ENCODE measurements around the gene COL7A1.

Gene COL7A1

DNA sequence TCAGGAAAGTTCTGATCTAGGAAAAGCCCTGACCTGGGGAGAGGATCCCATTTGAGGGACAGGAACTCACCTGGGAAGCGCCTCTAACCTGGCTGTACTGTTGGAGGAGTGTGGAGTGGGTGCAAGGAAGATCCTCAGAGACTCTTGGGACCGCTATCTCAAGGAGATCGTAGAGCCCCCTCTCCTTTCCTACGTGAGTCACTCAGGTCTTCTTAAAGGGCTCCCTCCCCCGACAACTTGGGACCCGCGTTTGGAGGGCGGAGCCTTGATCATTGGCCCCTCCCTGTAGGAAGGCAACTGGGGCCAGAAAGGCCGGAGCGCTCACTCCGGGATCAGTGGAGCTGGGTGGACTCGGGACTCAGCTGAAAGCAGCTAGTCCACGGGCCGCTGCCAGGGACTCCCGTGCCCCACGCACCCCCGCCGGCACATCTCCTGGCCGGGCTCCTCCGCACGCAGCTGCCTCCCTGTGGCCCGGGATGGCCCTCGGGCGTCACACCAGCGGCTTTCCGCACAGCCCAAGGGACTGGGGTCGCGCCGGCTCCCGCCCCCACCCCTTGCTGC is 39.6 kb upstream of the COL7A1 start:
- H2BK12ac ChIP-seq (ENCODE audit: low read length in 2 of 2): peak overlapping the region in 1 of 2 experiments; percentile 86
- peak overlapping the region; percentile 51 to 90 for H3K4ac ChIP-seq (ENCODE audit: low read depth in 1 of 2, low read length in 2 of 2)
- H3K27me3 ChIP-seq (ENCODE audit: control insufficient read depth in 1 of 2, insufficient read depth in 1 of 2, low read length in 2 of 2): peaks cover 0 to 3% of the 10 kb centered on the region in 2 experiments
- H4K8ac ChIP-seq (ENCODE audit: low read length): peak overlapping the region; percentile 75
- H3K4me2 ChIP-seq (ENCODE audit: low read length, poor library complexity, severe bottlenecking): peak overlapping the region; percentile 76
- H2AFZ ChIP-seq (ENCODE audit: low read depth, low read length): peak overlapping the region; percentile 72
- peaks cover 38 to 48% of the 10 kb centered on the region in 2 experiments for H3K36me3 ChIP-seq (ENCODE audit: control insufficient read depth in 1 of 2, insufficient read depth in 2 of 2, low read depth in 1 of 2, low read length in 2 of 2)
- H2BK120ac ChIP-seq (ENCODE audit: low read depth, low read length): peak overlapping the region; percentile 7
- peak overlapping the region in 1 of 2 experiments; percentile 95 for H3K23ac ChIP-seq (ENCODE audit: low read length in 2 of 2)
- H2AK5ac ChIP-seq (ENCODE audit: low read length, severe bottlenecking): peak overlapping the region; percentile 24
- peak overlapping the region in 1 of 2 experiments; percentile 99 for H3K14ac ChIP-seq (ENCODE audit: low read length in 2 of 2)
- peak overlapping the region; percentile 91 to 97 for H3K18ac ChIP-seq (ENCODE audit: low read depth in 1 of 2, low read length in 2 of 2)
- H3K27ac ChIP-seq (ENCODE audit: low read length, poor library complexity, severe bottlenecking): peak overlapping the region; percentile 61
- H3K9me3 ChIP-seq (ENCODE audit: control insufficient read depth, low read length): no peaks in the 10 kb centered on the region
- peaks cover 43% of the 10 kb centered on the region for H3K79me1 ChIP-seq (replicated peaks; ENCODE audit: low read length, poor library complexity, severe bottlenecking)
- peak overlapping the region; percentile 78 for H4K91ac ChIP-seq (ENCODE audit: low read length)
- H3K4me3 ChIP-seq (ENCODE audit: insufficient read depth in 1 of 2, low read depth in 1 of 2, low read length in 2 of 2): peak overlapping the region; percentile 87 to 93
- H2BK15ac ChIP-seq (ENCODE audit: low read depth, poor library complexity, severe bottlenecking): peak overlapping the region; percentile 74
- peak overlapping the region; percentile 58 for H2BK5ac ChIP-seq (ENCODE audit: low read depth, low read length, poor library complexity, severe bottlenecking)
- H3K9ac ChIP-seq (ENCODE audit: low read length): peak overlapping the region; percentile 92
- DNase-seq: peak; percentile 75
- H3K4me1 ChIP-seq (ENCODE audit: control insufficient read depth, insufficient read depth, low read depth, low read length): peaks cover 23% of the 10 kb centered on the region
- under 1% methylated on average over 29 of the region's 30 CpGs for WGBS

- no peak overlapping the region for H2AFZ ChIP-seq (ENCODE audit: low read depth, low read length)
These were observed 38.6 kb upstream of the COL7A1 start for GRCh38 chr3:48633743-48634142.

DNA sequence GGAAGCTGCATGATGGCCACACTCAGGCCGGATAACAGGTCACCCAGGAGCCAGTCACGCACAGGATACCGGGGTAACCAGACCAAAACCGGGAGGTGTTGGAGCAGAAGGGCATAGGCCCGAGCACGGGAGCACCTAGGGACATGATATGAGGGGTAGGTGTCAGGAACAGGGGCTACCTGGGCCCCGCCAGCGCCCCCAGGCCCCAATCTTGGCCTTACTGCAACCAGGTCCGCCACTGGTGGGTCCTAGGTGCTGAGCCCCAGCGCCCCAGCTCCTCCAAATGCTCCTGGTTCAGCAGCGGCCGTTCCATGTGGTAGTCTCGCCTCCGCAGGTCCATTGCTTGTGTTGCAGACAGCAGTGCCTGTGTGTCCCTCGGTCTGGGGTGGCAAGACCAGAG is 38.1 kb upstream of the COL7A1 start:
- Histone ChIP-seq H3K36me3 (ENCODE audit: control insufficient read depth in 1 of 2, insufficient read depth in 2 of 2, low read depth in 1 of 2, low read length in 2 of 2) (peaks cover 51 to 56% of the 10 kb centered on the region in 2 experiments), H3K9ac (ENCODE audit: low read length) (no peak overlapping the region), H3K18ac (ENCODE audit: low read depth in 1 of 2, low read length in 2 of 2) (no peak overlapping the region), H2AK5ac (ENCODE audit: low read length, severe bottlenecking) (no peak overlapping the region), H2BK12ac (ENCODE audit: low read length in 2 of 2) (no peak overlapping the region), H2BK120ac (ENCODE audit: low read depth, low read length) (no peak overlapping the region), H3K23ac (ENCODE audit: low read length in 2 of 2) (no peak overlapping the region), H3K4me1 (ENCODE audit: control insufficient read depth, insufficient read depth, low read depth, low read length) (peaks cover 23% of the 10 kb centered on the region), H4K91ac (ENCODE audit: low read length) (no peak overlapping the region), H2AFZ (ENCODE audit: low read depth, low read length) (no peak overlapping the region), H3K27ac (ENCODE audit: low read length, poor library complexity, severe bottlenecking) (no peak overlapping the region), H4K8ac (ENCODE audit: low read length) (no peak overlapping the region), H3K4me3 (ENCODE audit: insufficient read depth in 1 of 2, low read depth in 1 of 2, low read length in 2 of 2) (no peak overlapping the region), H3K4me2 (ENCODE audit: low read length, poor library complexity, severe bottlenecking) (no peak overlapping the region), H3K27me3 (ENCODE audit: control insufficient read depth in 1 of 2, insufficient read depth in 1 of 2, low read length in 2 of 2) (no peaks in the 10 kb centered on the region), H3K14ac (ENCODE audit: low read length in 2 of 2) (no peak overlapping the region), H3K9me3 (ENCODE audit: control insufficient read depth, low read length) (no peaks in the 10 kb centered on the region), H2BK5ac (ENCODE audit: low read depth, low read length, poor library complexity, severe bottlenecking) (no peak overlapping the region), H3K4ac (ENCODE audit: low read depth in 1 of 2, low read length in 2 of 2) (no peak overlapping the region), H2BK15ac (ENCODE audit: low read depth, poor library complexity, severe bottlenecking) (no peak overlapping the region), H3K79me1 (replicated peaks; ENCODE audit: low read length, poor library complexity, severe bottlenecking) (peaks cover 47% of the 10 kb centered on the region)
- 98% methylated on average over 15 of the region's 15 CpGs for WGBS
- DNase-seq: no peak

More at GRCh38 chr3:48633743-48634142, 38.6 kb upstream of the COL7A1 start:
- Histone ChIP-seq H4K8ac (ENCODE audit: low read length) (no peak overlapping the region), H2BK5ac (ENCODE audit: low read depth, low read length, poor library complexity, severe bottlenecking) (no peak overlapping the region), H2BK120ac (ENCODE audit: low read depth, low read length) (no peak overlapping the region), H3K27me3 (ENCODE audit: control insufficient read depth in 1 of 2, insufficient read depth in 1 of 2, low read length in 2 of 2) (peaks cover 0 to under 1% of the 10 kb centered on the region in 2 experiments), H3K79me1 (replicated peaks; ENCODE audit: low read length, poor library complexity, severe bottlenecking) (peaks cover 47% of the 10 kb centered on the region), H2AK5ac (ENCODE audit: low read length, severe bottlenecking) (no peak overlapping the region), H3K23ac (ENCODE audit: low read length in 2 of 2) (no peak overlapping the region), H3K27ac (ENCODE audit: low read length, poor library complexity, severe bottlenecking) (no peak overlapping the region), H3K9me3 (ENCODE audit: control insufficient read depth, low read length) (no peaks in the 10 kb centered on the region), H2BK15ac (ENCODE audit: low read depth, poor library complexity, severe bottlenecking) (peak overlapping the region; percentile 56), H3K14ac (ENCODE audit: low read length in 2 of 2) (no peak overlapping the region), H4K91ac (ENCODE audit: low read length) (no peak overlapping the region), H3K9ac (ENCODE audit: low read length) (peak overlapping the region; percentile 92), H2BK12ac (ENCODE audit: low read length in 2 of 2) (no peak overlapping the region), H3K4me3 (ENCODE audit: insufficient read depth in 1 of 2, low read depth in 1 of 2, low read length in 2 of 2) (peak overlapping the region in 1 of 2 experiments; percentile 93), H3K4me2 (ENCODE audit: low read length, poor library complexity, severe bottlenecking) (no peak overlapping the region), H3K36me3 (ENCODE audit: control insufficient read depth in 1 of 2, insufficient read depth in 2 of 2, low read depth in 1 of 2, low read length in 2 of 2) (peaks cover 48 to 51% of the 10 kb centered on the region in 2 experiments), H3K4me1 (ENCODE audit: control insufficient read depth, insufficient read depth, low read depth, low read length) (peaks cover 23% of the 10 kb centered on the region), H3K4ac (ENCODE audit: low read depth in 1 of 2, low read length in 2 of 2) (no peak overlapping the region), H3K18ac (ENCODE audit: low read depth in 1 of 2, low read length in 2 of 2) (no peak overlapping the region)
- DNase-seq: no peak
- WGBS: 96% methylated on average over 2 of the region's 2 CpGs

DNA sequence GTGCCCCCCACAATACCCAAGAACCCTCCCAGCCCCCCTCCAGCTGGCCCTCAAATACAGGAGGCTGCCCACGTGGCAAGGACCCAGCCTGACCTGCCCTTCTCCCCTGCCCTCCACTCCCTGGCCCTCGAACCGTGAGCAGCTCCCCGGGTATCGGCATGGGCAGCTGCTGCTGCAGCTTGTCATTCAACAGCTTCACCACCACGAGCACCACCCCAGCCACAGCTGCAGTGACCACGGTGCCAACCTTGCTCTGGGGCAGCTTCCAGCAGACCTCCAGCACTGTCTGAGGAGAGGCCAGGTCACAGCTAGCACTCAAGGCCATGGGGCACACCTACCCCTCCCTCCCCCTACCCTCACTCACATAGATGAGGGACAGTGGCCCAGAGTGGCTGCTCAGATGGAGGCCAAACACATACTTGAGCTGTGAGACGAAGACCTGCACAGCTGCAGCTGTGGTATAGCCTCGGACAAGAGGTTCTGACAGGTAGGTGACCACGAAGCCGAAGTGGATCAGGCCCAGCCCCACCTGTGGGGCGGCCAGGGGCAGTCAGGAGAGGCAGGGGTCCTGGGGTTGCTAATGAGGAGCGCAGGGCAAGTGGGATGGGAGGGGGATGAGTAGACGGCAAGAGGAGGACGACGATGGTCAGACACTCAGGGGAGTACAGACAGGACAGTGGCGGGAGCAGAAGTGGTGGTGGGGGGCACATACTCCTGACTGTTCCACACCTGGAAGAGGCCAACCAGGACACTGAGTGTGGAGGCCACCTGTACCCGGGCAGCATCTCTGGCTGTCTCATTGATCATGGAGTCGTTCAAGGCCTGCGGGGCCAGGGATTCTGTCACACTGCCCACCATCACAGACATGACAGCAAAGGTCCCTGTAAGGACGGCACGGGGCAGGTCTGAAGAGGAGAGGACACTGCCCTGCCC is 36.7 kb upstream of the COL7A1 start:
- no peak overlapping the region for H3K4ac ChIP-seq (ENCODE audit: low read depth in 1 of 2, low read length in 2 of 2)
- H3K4me2 ChIP-seq (ENCODE audit: low read length, poor library complexity, severe bottlenecking): no peak overlapping the region
- no peak overlapping the region for H3K23ac ChIP-seq (ENCODE audit: low read length in 2 of 2)
- H2BK12ac ChIP-seq (ENCODE audit: low read length in 2 of 2): no peak overlapping the region
- H4K91ac ChIP-seq (ENCODE audit: low read length): peak overlapping the region; percentile 11
- no peak overlapping the region for H2AK5ac ChIP-seq (ENCODE audit: low read length, severe bottlenecking)
- no peaks in the 10 kb centered on the region for H3K27me3 ChIP-seq (ENCODE audit: control insufficient read depth in 1 of 2, insufficient read depth in 1 of 2, low read length in 2 of 2)
- peaks cover 65 to 71% of the 10 kb centered on the region in 2 experiments for H3K36me3 ChIP-seq (ENCODE audit: control insufficient read depth in 1 of 2, insufficient read depth in 2 of 2, low read depth in 1 of 2, low read length in 2 of 2)
- H3K18ac ChIP-seq (ENCODE audit: low read depth in 1 of 2, low read length in 2 of 2): no peak overlapping the region
- no peak overlapping the region for H3K14ac ChIP-seq (ENCODE audit: low read length in 2 of 2)
- no peak overlapping the region for H2AFZ ChIP-seq (ENCODE audit: low read depth, low read length)
- 97% methylated on average over 22 of the region's 22 CpGs for WGBS
- H3K4me1 ChIP-seq (ENCODE audit: control insufficient read depth, insufficient read depth, low read depth, low read length): peaks cover 23% of the 10 kb centered on the region
- no peak overlapping the region for H3K9ac ChIP-seq (ENCODE audit: low read length)
- H3K9me3 ChIP-seq (ENCODE audit: control insufficient read depth, low read length): no peaks in the 10 kb centered on the region
- H4K8ac ChIP-seq (ENCODE audit: low read length): no peak overlapping the region
- no peak for DNase-seq
- H2BK15ac ChIP-seq (ENCODE audit: low read depth, poor library complexity, severe bottlenecking): no peak overlapping the region
- no peak overlapping the region for H2BK120ac ChIP-seq (ENCODE audit: low read depth, low read length)
- no peak overlapping the region for H3K27ac ChIP-seq (ENCODE audit: low read length, poor library complexity, severe bottlenecking)
- H3K4me3 ChIP-seq (ENCODE audit: insufficient read depth in 1 of 2, low read depth in 1 of 2, low read length in 2 of 2): no peak overlapping the region
- H2BK5ac ChIP-seq (ENCODE audit: low read depth, low read length, poor library complexity, severe bottlenecking): no peak overlapping the region
- peaks cover 50% of the 10 kb centered on the region for H3K79me1 ChIP-seq (replicated peaks; ENCODE audit: low read length, poor library complexity, severe bottlenecking)
